Stimulated activated CD8-positive, alpha-beta memory T cell treated with anti-CD3 and anti-CD28 coated beads, Interleukin-12 subunit alpha, Interleukin-12 subunit beta, amount 100 ng/mL, for 24 hours (primary cell): ENCODE data around the gene CSTPP1.

ENCODE experiments used
- DNase-seq: peaks from one replicate; pipeline ENCODE4 v3.0.0-alpha.2; 2020; ENCODE audit errors: extremely low read depth

Gene CSTPP1

GRCh38 chr11:47161134-47161854, 224.7 kb downstream of the CSTPP1 start:
- no peak for DNase-seq

DNA sequence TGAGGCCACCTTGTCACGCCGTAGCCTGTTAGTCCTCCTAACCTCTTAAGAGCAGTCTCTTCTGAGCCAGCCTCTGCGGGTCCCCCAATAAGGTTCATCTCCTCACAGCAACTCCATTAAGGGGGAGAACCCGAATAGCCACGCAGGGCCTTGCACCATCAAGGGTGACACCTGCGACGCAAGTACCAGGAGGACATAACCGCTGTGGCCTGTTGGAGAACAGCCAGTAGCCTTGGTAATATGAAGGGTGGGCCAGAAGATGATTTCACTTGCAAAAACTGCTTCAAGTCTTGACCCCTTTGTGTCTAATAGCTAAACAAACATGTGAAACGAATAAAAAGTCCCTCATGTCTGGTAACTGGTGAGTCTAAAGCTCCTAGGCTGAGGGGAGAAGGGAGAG, 225.3 kb downstream of the CSTPP1 start:
- DNase-seq: no peak

- DNase-seq: no peak
Observed at GRCh38 chr11:47162426-47162825, 225.9 kb downstream of the CSTPP1 start.

DNA sequence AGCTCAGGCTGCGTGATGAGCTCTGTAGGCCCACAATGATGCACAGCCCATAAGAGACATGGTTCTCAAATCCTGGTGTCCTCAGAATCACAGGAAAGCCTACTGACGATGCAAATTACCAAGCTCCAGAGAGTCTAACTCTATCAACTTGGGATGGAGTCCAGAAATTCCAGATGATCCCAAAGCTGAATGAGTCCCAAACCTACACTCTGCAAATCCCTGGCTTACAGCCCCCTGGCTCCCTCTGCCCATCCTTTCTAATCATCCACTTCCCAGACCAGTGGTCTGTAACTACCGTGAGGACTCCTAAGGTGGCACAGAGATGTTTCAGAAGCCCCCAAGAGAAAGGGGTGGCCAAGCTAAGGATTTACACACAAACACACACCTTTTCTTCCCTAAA, 226.6 kb downstream of the CSTPP1 start:
- DNase-seq: no peak

DNA sequence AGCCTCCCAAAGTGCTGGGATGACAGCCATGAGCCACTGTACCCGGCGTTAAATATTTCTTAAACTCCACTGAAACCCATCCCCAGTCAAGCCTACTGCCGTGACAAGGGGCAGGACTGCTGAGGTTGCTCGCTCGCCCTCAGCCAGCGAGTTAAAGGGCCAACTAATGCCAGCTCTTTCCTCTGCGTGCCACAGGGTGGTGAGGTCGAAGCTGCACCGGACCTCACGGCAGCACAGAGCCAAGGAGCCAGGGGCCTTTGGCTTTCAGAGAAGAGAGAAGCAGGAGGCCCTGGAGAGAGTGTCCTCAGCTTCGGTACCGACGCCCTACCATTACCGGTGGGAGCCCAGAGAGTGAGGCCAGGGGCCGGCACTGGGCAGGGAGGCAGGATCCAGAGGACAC, 227.3 kb downstream of the CSTPP1 start:
- no peak for DNase-seq

DNA sequence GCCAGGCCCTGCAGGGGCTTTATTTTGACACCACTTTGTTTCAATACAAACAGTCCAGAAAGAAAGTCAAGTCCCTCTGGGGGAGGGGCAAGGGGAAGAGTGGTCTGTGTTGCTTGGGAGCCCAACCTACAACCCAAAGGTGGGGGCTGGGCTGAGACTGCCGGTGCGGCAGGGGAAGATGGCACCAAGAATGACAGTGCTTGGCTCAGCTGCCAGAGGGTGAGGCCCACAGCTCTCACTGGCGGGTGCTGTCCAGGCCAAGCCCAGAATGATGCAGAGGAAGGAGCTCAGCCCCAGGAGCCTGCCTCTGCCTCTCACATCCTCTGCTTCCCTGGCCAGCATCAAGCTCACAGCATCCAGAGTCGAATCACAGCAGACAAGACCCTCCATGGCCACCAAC, 227.8 kb downstream of the CSTPP1 start:
- DNase-seq: no peak

DNA sequence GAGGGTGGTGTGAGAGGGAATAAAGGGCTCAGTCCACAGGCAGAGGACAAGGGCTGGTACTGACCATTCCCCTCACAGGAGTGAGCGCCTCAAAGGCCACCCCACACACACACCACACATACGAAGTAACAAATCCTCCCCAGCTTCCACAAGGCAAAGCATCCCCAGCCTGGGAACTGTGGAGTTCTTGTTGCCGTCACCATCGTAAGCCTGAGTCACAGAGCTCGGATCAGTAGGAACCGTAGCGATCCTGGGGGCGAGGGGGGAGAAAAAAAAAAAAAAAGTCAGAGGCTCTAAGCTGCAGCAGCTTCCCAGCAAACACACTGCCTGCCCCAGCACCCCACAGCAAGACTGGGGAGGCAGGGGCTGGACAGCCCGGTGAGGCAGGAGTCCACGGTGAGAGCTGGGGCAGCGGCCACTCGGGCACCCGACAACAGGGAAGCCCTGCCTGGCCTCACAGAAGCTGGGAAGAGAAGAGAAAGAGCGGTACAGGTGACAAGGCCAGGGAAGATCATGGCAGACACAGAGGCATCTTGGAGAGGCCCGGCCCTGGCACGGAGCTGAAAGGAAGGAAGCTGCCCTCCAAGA, 228.8 kb downstream of the CSTPP1 start:
- DNase-seq: no peak

DNA sequence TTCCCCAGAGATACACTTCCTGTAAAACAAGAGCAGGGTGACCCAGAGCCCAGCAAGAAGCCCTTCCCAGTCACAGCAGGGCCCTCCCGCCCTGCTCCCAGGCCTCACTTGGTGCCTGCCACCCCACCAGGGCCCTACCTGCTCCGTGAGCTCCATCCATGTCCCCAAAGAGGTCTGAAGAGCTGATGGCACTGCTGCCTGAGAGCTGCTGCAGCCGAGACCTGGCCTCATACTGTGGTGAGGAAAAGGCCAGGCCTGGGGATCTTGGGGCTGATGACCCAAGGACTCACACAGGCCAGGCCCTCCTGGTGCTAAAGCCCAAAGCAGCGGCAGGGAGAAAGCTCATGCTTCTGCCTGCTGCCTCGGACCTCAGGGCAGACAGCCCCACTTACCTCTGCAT, 229.8 kb downstream of the CSTPP1 start:
- DNase-seq: no peak

- no peak for DNase-seq
Observed at GRCh38 chr11:47171061-47171838, 234.7 kb downstream of the CSTPP1 start.

DNA sequence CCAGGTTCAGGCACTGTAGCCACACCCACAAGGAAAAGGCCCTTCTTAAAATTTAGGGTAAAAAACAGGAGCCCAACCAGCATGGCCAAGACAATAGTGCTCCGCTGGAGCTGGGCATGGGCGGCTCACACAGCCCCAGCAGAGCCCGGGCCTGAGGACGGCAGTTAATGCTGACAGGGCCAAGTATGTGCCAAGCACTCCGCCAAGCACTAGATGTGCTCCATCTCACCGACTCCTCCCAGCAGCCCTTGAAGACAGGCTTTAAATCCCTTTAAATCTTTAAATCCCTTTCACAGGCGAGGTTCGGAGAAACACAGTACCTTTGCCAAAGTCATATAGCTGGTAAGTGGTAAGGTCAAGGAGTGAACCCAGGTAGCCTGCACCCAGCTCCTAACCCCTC, 235.3 kb downstream of the CSTPP1 start:
- no peak for DNase-seq

DNA sequence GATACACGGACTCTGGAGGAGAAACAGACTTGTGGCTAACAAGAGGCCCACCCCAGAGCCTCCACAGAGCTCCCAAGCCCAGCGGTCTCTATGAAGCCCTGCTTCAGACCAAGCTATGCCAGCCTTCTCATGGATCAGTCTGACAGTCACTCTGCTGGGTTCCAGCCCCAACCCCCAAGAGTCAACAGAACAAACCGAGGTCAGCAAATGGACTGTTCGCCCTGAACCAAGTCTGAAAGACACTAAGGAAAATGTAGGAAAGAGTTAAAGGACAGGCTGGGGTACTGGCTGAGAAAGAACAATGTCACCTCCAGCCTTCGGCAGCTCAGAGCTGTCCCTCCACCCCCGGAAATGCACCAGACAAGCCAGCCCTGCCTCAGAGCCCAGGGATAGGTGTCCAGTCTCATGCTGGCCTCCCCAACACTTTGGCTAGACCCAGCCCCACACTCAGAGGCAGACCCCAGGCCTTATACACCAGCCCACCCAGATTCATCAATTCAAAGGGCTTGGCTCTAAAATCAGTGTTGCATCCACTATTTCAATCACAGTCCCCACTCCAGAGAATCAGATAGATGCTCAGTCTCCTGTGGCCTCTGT, 236.3 kb downstream of the CSTPP1 start:
- no peak for DNase-seq

DNA sequence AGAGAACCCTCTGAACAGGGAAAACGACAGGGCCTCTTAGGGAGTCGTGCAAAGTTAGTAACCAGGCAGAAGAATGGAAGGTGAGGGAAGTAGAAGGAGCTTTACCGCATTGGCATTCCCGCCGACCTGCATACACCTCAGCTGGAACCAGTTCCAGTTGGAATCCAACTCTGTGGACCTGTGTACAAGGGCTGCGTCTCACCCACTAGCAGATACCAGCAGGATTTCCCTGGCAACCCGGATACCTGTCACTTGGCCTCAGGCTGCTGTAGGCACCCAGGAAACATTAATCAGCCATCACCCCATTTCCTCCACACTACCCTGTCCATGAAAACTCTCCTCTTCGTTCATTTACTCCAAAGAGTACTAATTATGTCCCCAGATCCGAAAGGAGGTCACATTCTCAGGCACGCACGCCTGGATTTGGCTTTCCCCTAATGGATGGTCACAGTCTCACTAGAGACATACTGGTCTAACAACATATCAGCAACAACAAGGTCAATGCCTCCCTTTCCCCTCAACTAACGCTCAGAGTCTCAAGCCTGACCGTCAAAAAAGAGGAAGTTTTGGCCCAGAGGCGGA, 239.3 kb downstream of the CSTPP1 start:
- no peak for DNase-seq

DNA sequence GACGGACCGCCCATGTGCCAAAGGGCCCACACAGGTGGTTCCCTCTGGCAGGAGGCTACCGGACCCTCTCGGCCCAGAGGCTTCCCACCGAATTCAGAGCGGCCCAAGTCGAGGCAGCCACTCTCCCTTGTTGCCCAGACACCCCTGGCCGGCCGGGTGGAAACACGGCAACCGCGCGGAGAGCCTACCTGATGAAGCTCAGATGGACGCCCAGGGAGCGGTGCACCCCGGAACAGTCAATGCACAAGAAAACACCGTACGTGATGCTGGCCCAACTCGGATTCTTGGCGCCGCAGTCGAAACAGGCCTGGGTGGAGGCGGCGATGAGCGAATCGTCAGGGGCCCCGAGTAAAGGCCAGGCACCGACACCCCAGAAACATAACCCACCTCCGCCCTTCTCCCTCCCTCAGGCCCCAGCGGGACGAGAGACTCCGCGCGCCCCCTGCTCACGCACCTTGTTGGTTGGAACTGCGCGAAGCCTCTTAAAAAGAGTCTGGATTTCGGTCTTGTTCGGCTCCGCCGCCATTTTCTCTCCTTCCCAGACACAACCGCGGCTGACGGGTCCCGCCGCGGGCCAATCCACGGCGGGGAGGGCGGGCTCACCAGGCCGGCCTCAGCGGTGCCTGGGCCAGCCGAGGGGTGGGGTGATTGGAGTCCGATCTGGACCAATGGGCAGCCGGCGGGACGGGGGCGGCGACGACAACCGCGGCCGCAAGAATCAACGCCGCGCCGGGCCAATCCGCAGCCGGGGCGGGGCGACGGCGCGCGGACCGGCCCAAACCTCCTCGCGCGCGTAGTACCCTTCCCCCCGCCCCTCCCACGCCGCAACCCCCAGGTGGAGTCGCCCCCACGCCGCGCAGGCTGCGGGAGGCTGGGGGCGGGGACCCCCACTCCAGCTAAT, 240.0 kb downstream of the CSTPP1 start, which contains the start of gene ARFGAP2:
TSS of gene ARFGAP2 (minus strand) at position 552 of the 901 bp plus-strand sequence. CDS start at position 526, 26 bp downstream.
- peak; percentile 94 for DNase-seq

DNA sequence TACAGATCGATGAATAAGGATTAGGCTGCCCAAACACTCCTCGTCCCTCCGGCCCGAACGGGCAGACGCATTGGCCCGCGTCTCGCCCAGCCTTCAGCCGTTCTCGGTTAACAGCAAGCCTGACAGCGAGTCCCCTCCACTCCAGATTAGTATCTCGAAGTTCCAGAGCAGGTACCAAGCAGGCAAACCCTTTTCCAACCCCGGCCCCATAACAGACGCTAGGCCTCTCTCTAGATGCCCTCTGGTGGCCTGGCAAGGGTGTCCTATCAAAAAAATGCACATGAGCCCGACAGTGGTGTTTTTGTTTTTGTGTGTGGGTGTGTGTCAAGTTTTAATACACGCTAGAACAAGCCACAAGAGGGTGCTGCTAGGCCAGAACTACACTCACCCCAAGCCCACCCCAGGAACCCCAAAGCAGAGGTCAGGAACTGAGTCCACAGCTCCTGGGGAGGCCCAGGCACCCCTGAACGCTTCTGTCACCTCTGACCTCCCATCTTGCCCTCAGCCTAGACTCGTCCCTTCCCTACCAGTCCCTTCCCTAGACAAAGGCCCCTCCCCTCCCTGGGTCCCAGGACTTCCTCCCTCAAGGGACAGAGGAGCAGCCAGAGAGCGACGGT, 240.8 kb downstream of the CSTPP1 start:
- no peak for DNase-seq

DNA sequence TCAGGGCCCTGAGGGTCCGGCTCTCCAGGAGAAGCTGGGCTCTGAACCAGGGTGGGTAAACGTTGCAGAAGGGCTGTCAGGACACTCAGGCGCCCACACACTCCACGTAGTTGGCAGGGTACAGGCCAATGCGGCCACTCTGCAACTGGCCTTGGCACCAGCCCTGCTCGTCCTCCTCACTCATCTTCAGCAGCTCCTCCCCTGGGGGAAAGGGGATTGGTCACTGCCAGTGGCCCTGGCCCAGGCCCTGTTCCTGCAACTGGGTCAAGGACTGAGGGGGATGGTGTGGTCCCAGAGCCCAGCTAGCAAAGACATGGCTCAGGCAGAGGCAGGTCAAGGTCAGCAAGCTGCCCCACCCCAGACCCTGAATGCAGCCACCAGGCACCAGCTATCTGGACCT, 241.3 kb downstream of the CSTPP1 start:
- DNase-seq: no peak

DNA sequence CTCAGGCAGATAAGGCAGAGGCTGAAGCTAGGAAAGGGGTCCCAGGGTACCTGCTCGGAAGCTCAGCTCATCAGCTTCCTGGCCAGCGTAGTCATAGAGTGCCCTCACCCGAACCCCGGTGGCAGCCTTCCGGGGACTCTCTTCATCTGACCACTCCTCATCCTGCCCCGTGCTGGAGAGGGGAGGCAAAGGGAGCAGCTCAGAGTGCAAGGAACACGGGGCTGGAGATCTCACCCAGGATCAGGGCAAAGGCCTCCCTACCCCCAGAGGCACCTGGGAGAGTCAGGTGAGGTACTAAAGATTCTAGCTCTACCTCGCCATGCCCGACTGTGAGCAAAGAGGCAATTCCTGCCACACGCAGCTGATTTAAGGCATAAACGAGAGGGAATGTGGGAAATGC, 241.8 kb downstream of the CSTPP1 start:
- DNase-seq: no peak

DNA sequence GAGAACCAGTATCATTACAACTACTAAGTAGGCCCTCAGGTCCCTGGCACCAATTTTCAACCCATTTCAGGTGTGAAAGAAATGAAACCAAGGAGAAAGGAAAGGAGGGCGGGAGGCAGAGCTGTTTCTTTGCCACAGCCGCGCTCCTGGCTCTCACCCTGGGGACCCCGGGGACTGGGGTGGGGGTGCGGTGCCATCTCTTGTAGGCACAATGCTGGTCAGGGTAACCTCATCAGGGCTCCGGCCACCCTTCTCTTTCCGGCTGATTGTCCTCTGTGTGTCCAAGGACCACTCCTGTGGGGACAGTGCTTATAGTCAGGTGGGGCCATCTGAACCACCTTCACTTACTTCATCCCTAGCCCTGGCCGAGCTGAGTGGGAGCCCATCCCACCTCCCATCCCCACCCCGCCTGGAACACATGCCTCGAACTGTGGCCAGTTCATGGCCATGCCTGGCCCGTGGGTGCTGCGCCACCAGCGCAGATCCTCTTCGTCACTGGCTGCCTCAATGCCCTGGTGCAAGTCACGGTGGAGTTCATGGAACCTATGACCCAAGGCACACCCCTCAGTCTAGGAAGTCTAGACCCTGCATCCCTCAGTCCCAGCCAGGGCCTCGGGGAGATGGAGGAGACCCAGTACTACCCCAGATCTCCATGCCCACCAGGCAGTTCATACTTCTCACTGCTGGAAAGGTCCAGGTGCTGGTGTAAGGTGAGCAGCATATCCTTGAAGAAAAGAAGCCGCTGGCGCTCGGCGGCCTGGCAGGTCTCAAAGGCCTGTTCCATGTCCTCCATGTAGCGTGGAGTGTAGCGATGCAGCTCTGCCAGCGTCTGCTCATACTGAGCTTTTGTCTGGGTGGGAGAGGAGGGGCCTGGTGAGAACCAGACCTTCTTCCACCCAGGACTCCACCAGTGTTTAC, 242.4 kb downstream of the CSTPP1 start:
- no peak for DNase-seq

GRCh38 chr11:47179655-47179991, 243.1 kb downstream of the CSTPP1 start:
- DNase-seq: no peak

DNA sequence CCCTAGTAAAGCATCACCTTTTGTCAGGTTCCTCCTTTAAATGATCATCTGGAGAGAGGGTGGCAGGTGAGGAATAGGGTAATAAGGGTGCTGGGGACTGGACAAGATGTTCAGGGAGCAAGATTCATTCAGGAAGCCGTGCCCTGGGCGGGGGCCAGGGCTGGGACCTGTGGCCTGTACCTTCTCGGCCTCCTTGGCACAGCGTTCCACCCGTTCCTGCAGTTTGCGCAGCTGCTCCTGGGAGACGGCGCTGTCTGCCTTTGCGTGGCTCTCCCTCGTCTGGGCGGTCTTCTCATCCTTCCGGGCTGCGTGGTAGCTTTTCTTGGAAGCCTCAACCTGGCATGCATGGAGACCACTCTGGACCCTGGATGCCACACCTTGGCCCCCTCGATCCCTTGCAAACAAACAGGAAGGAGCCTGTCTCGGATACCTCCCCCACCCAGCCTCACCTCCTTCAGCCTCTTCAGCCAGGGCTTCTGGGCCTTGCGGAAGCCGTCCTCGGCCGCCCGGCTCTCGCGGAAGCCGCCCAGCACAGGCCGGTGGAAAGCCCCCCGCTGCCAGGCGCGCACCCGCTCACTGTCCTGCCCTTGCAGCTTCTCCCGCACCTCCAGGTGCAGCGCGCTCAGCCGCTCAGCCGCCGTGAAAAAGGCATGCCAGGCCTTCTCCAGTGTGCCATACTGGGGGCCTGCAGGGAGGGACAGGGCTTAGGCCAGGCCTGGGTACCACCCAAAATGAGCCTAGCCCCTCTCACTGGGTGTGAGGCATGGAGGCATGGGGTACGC, 243.6 kb downstream of the CSTPP1 start:
- DNase-seq: no peak
